ENCODE results near the gene PPIF. TPM values are rescaled to one million over a fixed set of nuclear protein-coding genes. Genes with fewer than 3 reads are reported as not detected.

The PPIF gene
- total RNA-seq, 1 experiment from 2014 or later, result 29.4 TPM

GRCh38 chr10:79385392-79385795 lies 38.1 kb downstream of the PPIF start:
- Histone ChIP-seq H2AFZ (ENCODE audit: low read length) (no peak overlapping the region), H3K9ac (ENCODE audit: low read length) (no peak overlapping the region), H4K20me1 (ENCODE audit: insufficient read depth, low read depth, low read length) (peaks cover 7% of the 10 kb centered on the region; the same call in 1 of the 2 replicates), H3K9me3 (ENCODE audit: low read length) (no peaks in the 10 kb centered on the region), H3K79me2 (ENCODE audit: low read length) (no peaks in the 10 kb centered on the region), H3K4me2 (ENCODE audit: low read depth, low read length, poor library complexity, severe bottlenecking) (no peak overlapping the region), H3K9me2 (replicated peaks; ENCODE audit: insufficient read depth, low read length) (no peaks in the 10 kb centered on the region), H3K27me3 (ENCODE audit: low read length) (no peaks in the 10 kb centered on the region), H3K4me1 (ENCODE audit: low read length) (peaks cover 10% of the 10 kb centered on the region), H3K36me3 (ENCODE audit: insufficient read depth, low read length) (no peaks in the 10 kb centered on the region), H3K27ac (ENCODE audit: low read length) (no peak overlapping the region), H3K4me3 (ENCODE audit: low read length) (no peak overlapping the region)
- no peak for DNase-seq

- Histone ChIP-seq H3K36me3 (ENCODE audit: insufficient read depth, low read length) (no peaks in the 10 kb centered on the region), H3K79me2 (ENCODE audit: low read length) (no peaks in the 10 kb centered on the region), H3K27me3 (ENCODE audit: low read length) (no peaks in the 10 kb centered on the region), H3K4me2 (ENCODE audit: low read depth, low read length, poor library complexity, severe bottlenecking) (no peak overlapping the region), H4K20me1 (ENCODE audit: insufficient read depth, low read depth, low read length) (peaks cover 7% of the 10 kb centered on the region; the same call in 1 of the 2 replicates), H3K4me1 (ENCODE audit: low read length) (peaks cover 10% of the 10 kb centered on the region), H3K27ac (ENCODE audit: low read length) (no peak overlapping the region), H3K9me3 (ENCODE audit: low read length) (no peaks in the 10 kb centered on the region), H2AFZ (ENCODE audit: low read length) (no peak overlapping the region), H3K9me2 (replicated peaks; ENCODE audit: insufficient read depth, low read length) (no peaks in the 10 kb centered on the region), H3K9ac (ENCODE audit: low read length) (no peak overlapping the region), H3K4me3 (ENCODE audit: low read length) (no peak overlapping the region)
- DNase-seq, result no peak
Measured at GRCh38 chr10:79385804-79386531, 38.7 kb downstream of the PPIF start.

GRCh38 chr10:79386637-79387465 lies 39.6 kb downstream of the PPIF start:
- Histone ChIP-seq H3K79me2 (ENCODE audit: low read length) (no peaks in the 10 kb centered on the region), H3K4me3 (ENCODE audit: low read length) (no peak overlapping the region), H3K4me1 (ENCODE audit: low read length) (peaks cover 10% of the 10 kb centered on the region), H3K4me2 (ENCODE audit: low read depth, low read length, poor library complexity, severe bottlenecking) (no peak overlapping the region), H4K20me1 (ENCODE audit: insufficient read depth, low read depth, low read length) (peaks cover 7% of the 10 kb centered on the region; the same call in 1 of the 2 replicates), H3K27me3 (ENCODE audit: low read length) (no peaks in the 10 kb centered on the region), H2AFZ (ENCODE audit: low read length) (no peak overlapping the region), H3K9ac (ENCODE audit: low read length) (no peak overlapping the region), H3K9me3 (ENCODE audit: low read length) (no peaks in the 10 kb centered on the region), H3K9me2 (replicated peaks; ENCODE audit: insufficient read depth, low read length) (no peaks in the 10 kb centered on the region), H3K36me3 (ENCODE audit: insufficient read depth, low read length) (no peaks in the 10 kb centered on the region), H3K27ac (ENCODE audit: low read length) (no peak overlapping the region)
- DNase-seq, result no peak

GRCh38 chr10:79387466-79387973 lies 40.3 kb downstream of the PPIF start:
- no peak overlapping the region for H3K9ac ChIP-seq (ENCODE audit: low read length)
- no peaks in the 10 kb centered on the region for H3K9me3 ChIP-seq (ENCODE audit: low read length)
- peaks cover 7% of the 10 kb centered on the region; the same call in 1 of the 2 replicates for H4K20me1 ChIP-seq (ENCODE audit: insufficient read depth, low read depth, low read length)
- H3K27ac ChIP-seq (ENCODE audit: low read length), result no peak overlapping the region
- no peaks in the 10 kb centered on the region for H3K27me3 ChIP-seq (ENCODE audit: low read length)
- H3K79me2 ChIP-seq (ENCODE audit: low read length), result no peaks in the 10 kb centered on the region
- no peak overlapping the region for H3K4me3 ChIP-seq (ENCODE audit: low read length)
- no peak overlapping the region for H2AFZ ChIP-seq (ENCODE audit: low read length)
- no peak overlapping the region for H3K4me2 ChIP-seq (ENCODE audit: low read depth, low read length, poor library complexity, severe bottlenecking)
- H3K36me3 ChIP-seq (ENCODE audit: insufficient read depth, low read length), result no peaks in the 10 kb centered on the region
- DNase-seq, result no peak
- H3K9me2 ChIP-seq (replicated peaks; ENCODE audit: insufficient read depth, low read length), result no peaks in the 10 kb centered on the region
- H3K4me1 ChIP-seq (ENCODE audit: low read length), result peaks cover 10% of the 10 kb centered on the region

GRCh38 chr10:79387974-79388850 lies 40.9 kb downstream of the PPIF start:
- Histone ChIP-seq H2AFZ (ENCODE audit: low read length) (no peak overlapping the region), H3K36me3 (ENCODE audit: insufficient read depth, low read length) (no peaks in the 10 kb centered on the region), H3K4me3 (ENCODE audit: low read length) (no peak overlapping the region), H3K79me2 (ENCODE audit: low read length) (no peaks in the 10 kb centered on the region), H3K9ac (ENCODE audit: low read length) (no peak overlapping the region), H3K9me2 (replicated peaks; ENCODE audit: insufficient read depth, low read length) (no peaks in the 10 kb centered on the region), H3K27ac (ENCODE audit: low read length) (no peak overlapping the region), H3K4me1 (ENCODE audit: low read length) (peaks cover 10% of the 10 kb centered on the region), H3K27me3 (ENCODE audit: low read length) (no peaks in the 10 kb centered on the region), H4K20me1 (ENCODE audit: insufficient read depth, low read depth, low read length) (peaks cover 7% of the 10 kb centered on the region; the same call in 1 of the 2 replicates), H3K4me2 (ENCODE audit: low read depth, low read length, poor library complexity, severe bottlenecking) (no peak overlapping the region), H3K9me3 (ENCODE audit: low read length) (no peaks in the 10 kb centered on the region)
- no peak for DNase-seq

- H3K4me1 ChIP-seq (ENCODE audit: low read length), result peaks cover 10% of the 10 kb centered on the region
- no peak for DNase-seq
- H3K9me3 ChIP-seq (ENCODE audit: low read length), result no peaks in the 10 kb centered on the region
- no peak overlapping the region for H3K4me3 ChIP-seq (ENCODE audit: low read length)
- no peaks in the 10 kb centered on the region for H3K27me3 ChIP-seq (ENCODE audit: low read length)
- no peaks in the 10 kb centered on the region for H3K79me2 ChIP-seq (ENCODE audit: low read length)
- H3K36me3 ChIP-seq (ENCODE audit: insufficient read depth, low read length), result no peaks in the 10 kb centered on the region
- no peaks in the 10 kb centered on the region for H3K9me2 ChIP-seq (replicated peaks; ENCODE audit: insufficient read depth, low read length)
- peaks cover 7% of the 10 kb centered on the region; the same call in 1 of the 2 replicates for H4K20me1 ChIP-seq (ENCODE audit: insufficient read depth, low read depth, low read length)
- no peak overlapping the region for H3K9ac ChIP-seq (ENCODE audit: low read length)
- H2AFZ ChIP-seq (ENCODE audit: low read length), result no peak overlapping the region
- no peak overlapping the region for H3K27ac ChIP-seq (ENCODE audit: low read length)
- no peak overlapping the region for H3K4me2 ChIP-seq (ENCODE audit: low read depth, low read length, poor library complexity, severe bottlenecking)
Measured at GRCh38 chr10:79390057-79390456, 42.8 kb downstream of the PPIF start.

GRCh38 chr10:79390551-79391229 lies 43.4 kb downstream of the PPIF start:
- no peak for DNase-seq
- H2AFZ ChIP-seq (ENCODE audit: low read length), result no peak overlapping the region

More at GRCh38 chr10:79390551-79391229, 43.4 kb downstream of the PPIF start:
- Histone ChIP-seq H3K4me3 (ENCODE audit: low read length) (no peak overlapping the region), H3K27ac (ENCODE audit: low read length) (no peak overlapping the region), H4K20me1 (ENCODE audit: insufficient read depth, low read depth, low read length) (peaks cover 7% of the 10 kb centered on the region; the same call in 1 of the 2 replicates), H3K36me3 (ENCODE audit: insufficient read depth, low read length) (no peaks in the 10 kb centered on the region), H3K79me2 (ENCODE audit: low read length) (no peaks in the 10 kb centered on the region), H3K9ac (ENCODE audit: low read length) (no peak overlapping the region), H3K4me2 (ENCODE audit: low read depth, low read length, poor library complexity, severe bottlenecking) (no peak overlapping the region), H3K9me3 (ENCODE audit: low read length) (no peaks in the 10 kb centered on the region), H3K9me2 (replicated peaks; ENCODE audit: insufficient read depth, low read length) (no peaks in the 10 kb centered on the region), H3K4me1 (ENCODE audit: low read length) (peaks cover 10% of the 10 kb centered on the region), H3K27me3 (ENCODE audit: low read length) (no peaks in the 10 kb centered on the region)
